Measurements from ENCODE around the gene PDE6G.

PDE6G gene

GRCh38 chr17:81702934-81703746, 46.8 kb upstream of the PDE6G start, which contains the start of gene MRPL12 (continued):
- TF ChIP-seq ZIC2 (tag by site-specific recombination; IDR thresholded peaks at IDR 0.05), result peak; percentile 73
- TF ChIP-seq ZNF658 (tag by site-specific recombination; IDR thresholded peaks at IDR 0.05), result no peak
- TF ChIP-seq ZNF157 (tag by site-specific recombination; IDR thresholded peaks at IDR 0.05), result no peak
- no peak for TF ChIP-seq HOXC10 (CRISPR knock-in tag; IDR thresholded peaks at IDR 0.05)
- TF ChIP-seq YY1 (tag by site-specific recombination; IDR thresholded peaks at IDR 0.05), result 0 out of 2 replicates have a peak, but pooled peaks have one; percentile 50
- peak; percentile 68; the same call in 1 of the 2 replicates for TF ChIP-seq BCL11B (tag by site-specific recombination; IDR thresholded peaks at IDR 0.05; ENCODE audit: low read depth)
- peak; percentile 38; the same call in 1 of the 2 replicates for TF ChIP-seq ZNF610 (tag by site-specific recombination; IDR thresholded peaks at IDR 0.05; ENCODE audit: borderline replicate concordance)
- TF ChIP-seq, protein P1, sequence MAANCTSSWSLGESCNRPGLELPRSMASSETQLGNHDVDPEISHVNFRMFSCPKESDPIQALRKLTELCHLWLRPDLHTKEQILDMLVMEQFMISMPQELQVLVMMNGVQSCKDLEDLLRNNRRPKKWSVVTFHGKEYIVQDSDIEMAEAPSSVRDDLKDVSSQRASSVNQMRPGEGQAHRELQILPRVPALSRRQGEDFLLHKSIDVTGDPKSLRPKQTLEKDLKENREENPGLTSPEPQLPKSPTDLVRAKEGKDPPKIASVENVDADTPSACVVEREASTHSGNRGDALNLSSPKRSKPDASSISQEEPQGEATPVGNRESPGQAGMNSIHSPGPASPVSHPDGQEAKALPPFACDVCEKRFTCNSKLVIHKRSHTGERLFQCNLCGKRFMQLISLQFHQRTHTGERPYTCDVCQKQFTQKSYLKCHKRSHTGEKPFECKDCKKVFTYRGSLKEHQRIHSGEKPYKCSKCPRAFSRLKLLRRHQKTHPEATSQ (tag by site-specific recombination; IDR thresholded peaks at IDR 0.05), result 0 out of 2 replicates have a peak, but pooled peaks have one; percentile 29
- TF ChIP-seq, protein P2, sequence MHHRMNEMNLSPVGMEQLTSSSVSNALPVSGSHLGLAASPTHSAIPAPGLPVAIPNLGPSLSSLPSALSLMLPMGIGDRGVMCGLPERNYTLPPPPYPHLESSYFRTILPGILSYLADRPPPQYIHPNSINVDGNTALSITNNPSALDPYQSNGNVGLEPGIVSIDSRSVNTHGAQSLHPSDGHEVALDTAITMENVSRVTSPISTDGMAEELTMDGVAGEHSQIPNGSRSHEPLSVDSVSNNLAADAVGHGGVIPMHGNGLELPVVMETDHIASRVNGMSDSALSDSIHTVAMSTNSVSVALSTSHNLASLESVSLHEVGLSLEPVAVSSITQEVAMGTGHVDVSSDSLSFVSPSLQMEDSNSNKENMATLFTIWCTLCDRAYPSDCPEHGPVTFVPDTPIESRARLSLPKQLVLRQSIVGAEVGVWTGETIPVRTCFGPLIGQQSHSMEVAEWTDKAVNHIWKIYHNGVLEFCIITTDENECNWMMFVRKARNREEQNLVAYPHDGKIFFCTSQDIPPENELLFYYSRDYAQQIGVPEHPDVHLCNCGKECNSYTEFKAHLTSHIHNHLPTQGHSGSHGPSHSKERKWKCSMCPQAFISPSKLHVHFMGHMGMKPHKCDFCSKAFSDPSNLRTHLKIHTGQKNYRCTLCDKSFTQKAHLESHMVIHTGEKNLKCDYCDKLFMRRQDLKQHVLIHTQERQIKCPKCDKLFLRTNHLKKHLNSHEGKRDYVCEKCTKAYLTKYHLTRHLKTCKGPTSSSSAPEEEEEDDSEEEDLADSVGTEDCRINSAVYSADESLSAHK (tag by site-specific recombination; IDR thresholded peaks at IDR 0.05), result peak; percentile 53; the same call in 1 of the 2 replicates
- TF ChIP-seq ZNF660 (tag by site-specific recombination; IDR thresholded peaks at IDR 0.05), result peak; percentile 91
- TF ChIP-seq ZFHX2 (tag by site-specific recombination; conservative IDR thresholded peaks at IDR 0.05), result peak; percentile 17; the same call in 1 of the 2 replicates
- 0 out of 2 replicates have a peak, but pooled peaks have one; percentile 46 for TF ChIP-seq ZNF24 (tag by site-specific recombination; IDR thresholded peaks at IDR 0.05)
- TF ChIP-seq, protein P3, sequence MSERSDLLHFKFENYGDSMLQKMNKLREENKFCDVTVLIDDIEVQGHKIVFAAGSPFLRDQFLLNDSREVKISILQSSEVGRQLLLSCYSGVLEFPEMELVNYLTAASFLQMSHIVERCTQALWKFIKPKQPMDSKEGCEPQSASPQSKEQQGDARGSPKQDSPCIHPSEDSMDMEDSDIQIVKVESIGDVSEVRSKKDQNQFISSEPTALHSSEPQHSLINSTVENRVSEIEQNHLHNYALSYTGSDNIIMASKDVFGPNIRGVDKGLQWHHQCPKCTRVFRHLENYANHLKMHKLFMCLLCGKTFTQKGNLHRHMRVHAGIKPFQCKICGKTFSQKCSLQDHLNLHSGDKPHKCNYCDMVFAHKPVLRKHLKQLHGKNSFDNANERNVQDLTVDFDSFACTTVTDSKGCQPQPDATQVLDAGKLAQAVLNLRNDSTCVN (tag by site-specific recombination; optimal IDR thresholded peaks at IDR 0.05), result peak; percentile 86
- peak; percentile 84 for TF ChIP-seq ZNF629 (tag by site-specific recombination; IDR thresholded peaks at IDR 0.05)
- TF ChIP-seq ZNF248 (tag by site-specific recombination; IDR thresholded peaks at IDR 0.05), result no peak
- TF ChIP-seq ZNF335 (tag by site-specific recombination; conservative IDR thresholded peaks at IDR 0.05), result peak; percentile 94
- TF ChIP-seq ZBTB20 (tag by site-specific recombination; IDR thresholded peaks at IDR 0.05), result peak; percentile 45; the same call in 1 of the 2 replicates
- TF ChIP-seq SP2 (tag by site-specific recombination; IDR thresholded peaks at IDR 0.05), result peak; percentile 80
- peak; percentile 53 for TF ChIP-seq ZBTB8A (tag by site-specific recombination; IDR thresholded peaks at IDR 0.05)
- no peak for TF ChIP-seq ZNF544 (tag by site-specific recombination; IDR thresholded peaks at IDR 0.05)
- TF ChIP-seq KLF16 (tag by site-specific recombination; IDR thresholded peaks at IDR 0.05), result peak; percentile 79
- TF ChIP-seq, protein P4, sequence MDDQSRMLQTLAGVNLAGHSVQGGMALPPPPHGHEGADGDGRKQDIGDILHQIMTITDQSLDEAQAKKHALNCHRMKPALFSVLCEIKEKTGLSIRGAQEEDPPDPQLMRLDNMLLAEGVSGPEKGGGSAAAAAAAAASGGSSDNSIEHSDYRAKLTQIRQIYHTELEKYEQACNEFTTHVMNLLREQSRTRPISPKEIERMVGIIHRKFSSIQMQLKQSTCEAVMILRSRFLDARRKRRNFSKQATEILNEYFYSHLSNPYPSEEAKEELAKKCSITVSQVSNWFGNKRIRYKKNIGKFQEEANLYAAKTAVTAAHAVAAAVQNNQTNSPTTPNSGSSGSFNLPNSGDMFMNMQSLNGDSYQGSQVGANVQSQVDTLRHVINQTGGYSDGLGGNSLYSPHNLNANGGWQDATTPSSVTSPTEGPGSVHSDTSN (CRISPR knock-in tag; IDR thresholded peaks at IDR 0.05), result peak; percentile 74; the same call in 1 of the 2 replicates
- TF ChIP-seq ZNF664 (tag by site-specific recombination; IDR thresholded peaks at IDR 0.05), result 0 out of 2 replicates have a peak, but pooled peaks have one; percentile 12
- TF ChIP-seq ZXDB (tag by site-specific recombination; IDR thresholded peaks at IDR 0.05), result peak; percentile 66; the same call in 1 of the 2 replicates
- 0 out of 2 replicates have a peak, but pooled peaks have one; percentile 33 for TF ChIP-seq SALL2 (tag by site-specific recombination; IDR thresholded peaks at IDR 0.05; ENCODE audit: borderline replicate concordance)
- peak; percentile 55; the same call in 1 of the 2 replicates for TF ChIP-seq REPIN1 (tag by site-specific recombination; IDR thresholded peaks at IDR 0.05; ENCODE audit: low read depth)
- TF ChIP-seq ZNF596 (tag by site-specific recombination; IDR thresholded peaks at IDR 0.05), result peak; percentile 50; the same call in 1 of the 2 replicates
- TF ChIP-seq ZNF645 (tag by site-specific recombination; IDR thresholded peaks at IDR 0.05), result no peak
- peak; percentile 75; the same call in 1 of the 2 replicates for TF ChIP-seq KLF8 (tag by site-specific recombination; IDR thresholded peaks at IDR 0.05)
- TF ChIP-seq SP3 (tag by site-specific recombination; IDR thresholded peaks at IDR 0.05), result peak; percentile 77
- peak; percentile 85 for TF ChIP-seq SP7 (tag by site-specific recombination; IDR thresholded peaks at IDR 0.05)
- no peak for TF ChIP-seq MYNN (tag by site-specific recombination; IDR thresholded peaks at IDR 0.05; ENCODE audit: borderline replicate concordance)
- TF ChIP-seq ZFP37 (tag by site-specific recombination; IDR thresholded peaks at IDR 0.05), result 0 out of 2 replicates have a peak, but pooled peaks have one; percentile 20
- TF ChIP-seq YY2 (tag by site-specific recombination; IDR thresholded peaks at IDR 0.05), result peak; percentile 81
